Endothelial cell (in vitro differentiated cells): ENCODE measurements around the gene MRGPRX4. TPM values are rescaled to one million over a fixed set of nuclear protein-coding genes. Genes with fewer than 3 reads are reported as not detected.
"Not testable (repeated sequence)": the region's sequence is repeated elsewhere in the genome, so short reads cannot be mapped to it uniquely, and the experiment has no call there.

Source experiments
- DNase-seq: peaks from one replicate; pipeline ENCODE4 v3.0.0; 2021; ENCODE audit warnings: low spot score
- H3K27ac Mint-ChIP-seq: one replicate; pipeline ENCODE4 v1.8.0; 2021; ENCODE audit warnings: mixed read lengths, inconsistent platforms; ENCODE audit not compliant: unreplicated experiment
- H3K27me3 Mint-ChIP-seq: one replicate; pipeline ENCODE4 v1.8.0; 2021; ENCODE audit warnings: mild to moderate bottlenecking, moderate library complexity, mixed read lengths, inconsistent platforms; ENCODE audit not compliant: unreplicated experiment
- H3K36me3 Mint-ChIP-seq: one replicate; pipeline ENCODE4 v1.8.0; 2021; ENCODE audit warnings: mild to moderate bottlenecking, low read depth, mixed read lengths, inconsistent platforms; ENCODE audit not compliant: unreplicated experiment
- H3K4me1 Mint-ChIP-seq: one replicate; pipeline ENCODE4 v1.8.0; 2021; ENCODE audit warnings: mild to moderate bottlenecking, mixed read lengths, inconsistent platforms; ENCODE audit not compliant: unreplicated experiment
- H3K4me3 Mint-ChIP-seq: one replicate; pipeline ENCODE4 v1.8.0; 2021; ENCODE audit warnings: mild to moderate bottlenecking, mixed read lengths, inconsistent platforms; ENCODE audit not compliant: unreplicated experiment
- H3K9me3 Mint-ChIP-seq: one replicate; pipeline ENCODE4 v1.8.0; 2021; ENCODE audit warnings: mixed read lengths, inconsistent platforms; ENCODE audit not compliant: unreplicated experiment
- total RNA-seq: library from RNA; stranded (reverse); fragmentation: NEBNext Ultra II Directional; extraction: Animal tissue kit (Norgen Biotek cat#: 25700); gene quantifications from one replicate; pipeline ENCODE4 v1.2.1, GENCODE V29; 2021; ENCODE audit not compliant: unreplicated experiment
- TF ChIP-seq, protein P1 (sequence below): fragments of 200-600 bp; sonication (generic); IDR thresholded peaks from one replicate; pipeline ENCODE4 v1.5.0; 2021; ENCODE audit warnings: antibody characterized with exemption; ENCODE audit not compliant: unreplicated experiment

MRGPRX4 gene
- total RNA-seq, 1 donor from 2014 or later = not detected

DNA sequence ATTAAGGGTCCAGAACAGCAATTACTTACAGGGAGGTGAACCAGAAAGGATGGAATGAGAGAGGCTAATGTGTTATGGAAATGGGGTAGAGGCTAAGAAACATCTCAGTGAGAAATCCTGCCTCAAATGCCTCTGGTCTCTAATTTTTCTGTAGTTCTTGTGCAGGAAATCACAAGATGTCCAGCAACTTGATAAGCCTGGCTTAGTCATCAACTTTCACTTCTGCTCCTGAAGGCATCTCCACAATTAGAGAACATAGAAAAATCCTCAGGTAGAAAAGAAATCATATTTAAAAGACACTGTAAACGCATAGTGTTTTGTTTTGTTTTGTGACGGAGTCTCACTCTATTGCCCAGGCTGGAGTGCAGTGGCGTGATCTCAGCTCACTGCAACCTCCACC is 18.7 kb downstream of the MRGPRX4 start:
- no peak overlapping the region for H3K27ac Mint-ChIP-seq
- no peaks in the 10 kb centered on the region for H3K36me3 Mint-ChIP-seq
- H3K27me3 Mint-ChIP-seq = no peaks in the 10 kb centered on the region
- H3K4me1 Mint-ChIP-seq = no peaks in the 10 kb centered on the region
- TF ChIP-seq, protein P1, sequence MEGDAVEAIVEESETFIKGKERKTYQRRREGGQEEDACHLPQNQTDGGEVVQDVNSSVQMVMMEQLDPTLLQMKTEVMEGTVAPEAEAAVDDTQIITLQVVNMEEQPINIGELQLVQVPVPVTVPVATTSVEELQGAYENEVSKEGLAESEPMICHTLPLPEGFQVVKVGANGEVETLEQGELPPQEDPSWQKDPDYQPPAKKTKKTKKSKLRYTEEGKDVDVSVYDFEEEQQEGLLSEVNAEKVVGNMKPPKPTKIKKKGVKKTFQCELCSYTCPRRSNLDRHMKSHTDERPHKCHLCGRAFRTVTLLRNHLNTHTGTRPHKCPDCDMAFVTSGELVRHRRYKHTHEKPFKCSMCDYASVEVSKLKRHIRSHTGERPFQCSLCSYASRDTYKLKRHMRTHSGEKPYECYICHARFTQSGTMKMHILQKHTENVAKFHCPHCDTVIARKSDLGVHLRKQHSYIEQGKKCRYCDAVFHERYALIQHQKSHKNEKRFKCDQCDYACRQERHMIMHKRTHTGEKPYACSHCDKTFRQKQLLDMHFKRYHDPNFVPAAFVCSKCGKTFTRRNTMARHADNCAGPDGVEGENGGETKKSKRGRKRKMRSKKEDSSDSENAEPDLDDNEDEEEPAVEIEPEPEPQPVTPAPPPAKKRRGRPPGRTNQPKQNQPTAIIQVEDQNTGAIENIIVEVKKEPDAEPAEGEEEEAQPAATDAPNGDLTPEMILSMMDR = no peak
- no peak overlapping the region for H3K4me3 Mint-ChIP-seq
- DNase-seq = no peak
- H3K9me3 Mint-ChIP-seq = no peaks in the 10 kb centered on the region

DNA sequence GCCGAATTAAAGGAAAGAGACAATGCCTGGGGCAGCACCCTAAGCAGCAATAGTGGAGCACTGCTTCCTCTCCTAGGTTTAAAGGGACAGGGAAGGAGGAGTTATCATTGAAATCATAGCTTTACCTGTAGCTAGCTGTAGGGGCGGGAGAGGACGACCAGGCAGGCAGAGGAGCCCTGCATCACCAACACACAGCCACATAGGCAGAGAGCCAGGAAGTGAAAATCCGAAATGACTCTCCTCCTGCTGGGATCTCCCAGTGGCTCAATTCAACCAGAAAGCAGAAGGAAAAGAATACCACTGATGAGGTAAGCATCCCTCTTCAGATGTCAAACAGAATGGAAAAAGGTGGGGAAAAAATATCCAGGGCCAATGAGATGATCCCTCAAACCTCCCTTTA is 20.4 kb downstream of the MRGPRX4 start:
- Mint-ChIP-seq H3K4me1 (no peaks in the 10 kb centered on the region), H3K27ac (no peak overlapping the region), H3K4me3 (no peak overlapping the region), H3K9me3 (no peaks in the 10 kb centered on the region), H3K36me3 (no peaks in the 10 kb centered on the region), H3K27me3 (no peaks in the 10 kb centered on the region)
- no peak for DNase-seq
- TF ChIP-seq, protein P1 = no peak

DNA sequence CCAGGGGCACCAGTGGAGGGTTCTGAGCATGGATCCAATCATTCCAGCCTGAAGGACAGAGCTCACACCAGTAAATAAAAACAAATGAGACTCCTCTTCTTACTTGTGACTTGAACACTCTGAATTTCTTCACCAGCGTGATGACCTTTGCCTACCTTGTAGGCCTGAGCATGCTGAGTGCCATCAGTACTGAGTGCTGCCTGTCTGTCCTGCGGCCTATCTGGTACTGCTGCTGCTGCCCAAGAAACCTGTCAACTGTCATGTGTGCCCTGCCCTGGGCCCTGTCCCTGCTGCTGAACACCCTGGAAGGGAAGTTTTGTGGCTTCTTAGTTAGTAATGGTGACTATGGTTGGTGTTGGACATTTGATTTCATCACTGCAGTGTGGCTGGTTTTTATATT is 23.9 kb downstream of the MRGPRX4 start:
- no peaks in the 10 kb centered on the region for H3K9me3 Mint-ChIP-seq
- TF ChIP-seq, protein P1 = no peak
- no peaks in the 10 kb centered on the region for H3K27me3 Mint-ChIP-seq
- H3K27ac Mint-ChIP-seq = no peak overlapping the region
- no peak for DNase-seq
- no peaks in the 10 kb centered on the region for H3K36me3 Mint-ChIP-seq
- H3K4me1 Mint-ChIP-seq = no peaks in the 10 kb centered on the region
- H3K4me3 Mint-ChIP-seq = no peak overlapping the region

DNA sequence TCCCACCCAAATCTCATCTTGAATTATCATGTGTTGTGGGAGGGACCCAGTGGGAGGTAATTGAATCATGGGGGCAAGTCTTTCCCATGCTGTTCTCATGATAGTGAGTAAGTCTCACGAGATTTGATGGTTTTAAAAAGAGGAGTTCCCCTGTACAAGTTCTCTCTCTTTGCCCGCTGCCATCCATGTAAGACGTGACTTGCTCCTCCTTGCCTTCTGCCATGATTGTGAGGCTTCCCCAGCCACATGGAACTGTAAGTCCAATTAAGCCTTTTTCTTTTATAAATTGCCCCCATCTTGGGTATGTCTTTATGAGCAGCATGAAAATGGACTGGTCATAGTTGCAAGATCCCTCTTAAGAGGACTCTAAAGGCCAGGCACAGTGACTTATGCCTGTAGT is 25.1 kb downstream of the MRGPRX4 start:
- not testable (repeated sequence) for H3K36me3 Mint-ChIP-seq, H3K9me3 Mint-ChIP-seq, H3K4me1 Mint-ChIP-seq, H3K27ac Mint-ChIP-seq, H3K27me3 Mint-ChIP-seq, DNase-seq, H3K4me3 Mint-ChIP-seq

DNA sequence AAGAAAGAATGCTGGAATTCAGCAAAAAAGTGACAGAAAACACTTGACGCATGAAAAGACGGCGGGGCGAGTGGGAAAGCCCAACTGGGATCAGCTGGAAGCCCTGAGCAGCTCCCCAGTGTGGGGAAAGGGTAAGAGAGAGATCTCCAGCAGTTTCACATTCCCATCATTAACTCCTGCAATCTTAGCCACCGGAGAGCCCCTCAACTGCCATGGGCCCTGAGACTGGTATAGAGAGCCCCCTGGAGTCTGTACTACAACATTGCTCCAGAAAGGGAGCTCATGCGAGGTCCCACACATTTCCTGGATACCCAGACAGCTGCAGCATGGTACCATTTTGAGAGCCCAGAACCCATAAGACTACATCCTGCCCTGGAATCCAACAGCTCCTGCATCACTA is 31.1 kb downstream of the MRGPRX4 start:
- TF ChIP-seq, protein P1 = no peak
- DNase-seq = peak; percentile 37
- no peaks in the 10 kb centered on the region for H3K4me1 Mint-ChIP-seq
- H3K27me3 Mint-ChIP-seq = peaks cover 2% of the 10 kb centered on the region
- no peak overlapping the region for H3K27ac Mint-ChIP-seq
- H3K36me3 Mint-ChIP-seq = no peaks in the 10 kb centered on the region
- no peak overlapping the region for H3K4me3 Mint-ChIP-seq
- H3K9me3 Mint-ChIP-seq = no peaks in the 10 kb centered on the region

DNA sequence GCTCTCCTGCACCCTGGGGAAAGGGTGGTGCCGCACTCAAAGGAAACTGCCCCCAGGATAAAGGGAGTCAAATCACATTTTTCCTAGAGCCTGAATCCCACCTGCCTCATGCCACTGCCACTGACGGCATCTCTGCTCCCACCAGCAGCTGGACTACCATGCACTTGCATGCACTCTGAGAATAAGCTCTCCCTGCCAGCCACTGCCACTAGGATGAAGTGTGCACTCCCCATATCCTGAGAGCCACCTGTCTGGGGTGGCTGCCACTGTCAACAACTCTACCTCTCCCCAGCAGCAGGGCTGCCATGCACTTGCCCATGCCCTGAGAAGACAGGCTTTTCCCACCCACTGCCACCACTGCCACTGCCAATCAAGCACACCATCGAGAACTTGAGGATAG is 31.6 kb downstream of the MRGPRX4 start:
- Mint-ChIP-seq H3K27ac (no peak overlapping the region), H3K27me3 (peaks cover 2% of the 10 kb centered on the region), H3K4me1 (no peaks in the 10 kb centered on the region), H3K4me3 (no peak overlapping the region), H3K36me3 (no peaks in the 10 kb centered on the region), H3K9me3 (no peaks in the 10 kb centered on the region)
- no peak for DNase-seq
- TF ChIP-seq, protein P1 = no peak
